HUES48 (cell line): ENCODE results near the gene PRKN.
"Not testable (repeated sequence)": the region's sequence is repeated elsewhere in the genome, so short reads cannot be mapped to it uniquely, and the experiment has no call there.

Source experiments
- H3K27ac ChIP-seq: one replicate; pipeline ENCODE4 v1.7.0; 2013; ENCODE audit warnings: low read depth, low read length, inconsistent platforms
- H3K27me3 ChIP-seq: 2 replicates; pipeline ENCODE4 v1.6.1; 2013; ENCODE audit warnings: mild to moderate bottlenecking, low read length; ENCODE audit not compliant: control insufficient read depth, insufficient read depth
- H3K36me3 ChIP-seq: 2 replicates; pipeline ENCODE4 v1.6.1; 2013; ENCODE audit warnings: low read length; ENCODE audit not compliant: control insufficient read depth, insufficient read depth
- H3K4me1 ChIP-seq: 2 replicates; pipeline ENCODE4 v1.6.1; 2013; ENCODE audit warnings: mild to moderate bottlenecking, low read length; ENCODE audit not compliant: control insufficient read depth, insufficient read depth
- H3K4me3 ChIP-seq: 2 replicates; pipeline ENCODE4 v1.5.1; 2013; ENCODE audit warnings: mild to moderate bottlenecking, low read depth, low read length
- H3K9ac ChIP-seq: 2 replicates; pipeline ENCODE4 v1.6.1; 2013; ENCODE audit warnings: mild to moderate bottlenecking, low read depth, low read length, moderate library complexity
- H3K9me3 ChIP-seq: 2 replicates; pipeline ENCODE4 v1.6.1; 2013; ENCODE audit warnings: low read length; ENCODE audit not compliant: control insufficient read depth, insufficient read depth

PRKN gene

DNA sequence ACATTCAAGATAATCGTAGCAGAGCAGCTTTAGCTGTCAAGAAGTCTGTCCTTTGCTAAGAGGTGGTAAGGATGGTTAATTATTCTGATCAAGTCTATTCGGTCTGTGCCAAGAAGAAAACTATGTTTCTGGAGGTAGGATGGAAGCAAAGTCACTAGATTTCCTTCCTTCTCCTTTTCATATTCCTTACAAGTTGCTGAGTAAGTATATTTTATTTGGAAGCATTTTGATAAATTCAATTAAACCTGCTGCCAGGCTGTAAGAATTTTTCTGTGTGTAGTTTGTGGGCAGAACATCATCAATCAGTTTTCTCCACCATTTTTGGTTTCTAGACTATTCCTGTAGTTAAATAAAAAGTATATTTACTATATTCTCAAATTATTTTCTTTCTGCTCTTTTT is 311.3 kb downstream of the PRKN start:
- no peak overlapping the region for H3K27ac ChIP-seq
- H3K27me3 ChIP-seq = no peaks in the 10 kb centered on the region
- no peaks in the 10 kb centered on the region for H3K36me3 ChIP-seq
- H3K9me3 ChIP-seq = no peaks in the 10 kb centered on the region
- no peaks in the 10 kb centered on the region; the same call in 1 of the 2 replicates for H3K4me1 ChIP-seq
- no peak overlapping the region for H3K4me3 ChIP-seq
- no peak overlapping the region for H3K9ac ChIP-seq

DNA sequence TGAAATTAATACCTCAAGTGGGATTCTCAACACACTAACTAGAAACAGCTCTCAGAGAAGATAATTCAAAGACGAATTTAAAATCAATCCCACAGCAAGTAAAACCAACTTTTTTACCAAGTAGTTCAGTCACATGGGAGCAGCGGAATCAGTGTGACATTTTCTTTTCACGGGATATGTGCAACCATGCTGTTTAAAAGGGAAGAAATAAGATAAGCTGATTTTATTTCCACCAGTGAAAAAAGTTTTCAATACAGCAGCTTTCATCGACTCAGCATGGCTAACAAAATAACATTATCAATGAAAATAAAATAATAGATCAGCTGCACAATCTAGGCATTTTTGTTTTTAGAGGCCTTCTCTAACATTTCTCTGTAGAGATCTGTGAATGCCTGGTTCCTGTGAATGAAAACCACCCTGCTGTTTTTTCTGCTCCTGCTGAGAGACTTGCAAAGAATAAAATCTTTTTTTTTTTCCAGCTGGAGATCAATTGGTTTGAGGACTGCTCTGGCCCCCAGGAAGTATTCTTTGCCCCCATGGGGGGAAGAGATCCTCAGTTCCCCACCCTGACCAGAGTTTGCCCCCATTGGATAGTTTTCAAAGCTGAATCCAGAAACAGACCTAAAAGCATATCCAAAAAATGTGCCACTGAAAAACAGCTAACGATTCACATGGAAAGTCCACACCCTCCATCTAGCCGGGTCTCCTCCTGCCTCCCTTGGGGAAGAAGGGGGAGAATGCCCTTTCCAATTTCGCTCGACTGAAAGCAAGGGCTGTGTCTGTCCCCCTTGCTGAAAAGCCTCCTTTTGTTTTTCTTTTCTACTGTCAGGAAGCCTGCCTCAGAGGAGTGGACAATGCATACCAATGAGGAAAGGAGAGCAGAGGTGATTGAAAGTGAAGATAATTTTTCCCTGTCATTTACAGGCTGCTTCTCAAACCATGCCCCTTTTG is 317.6 kb downstream of the PRKN start:
- Histone ChIP-seq H3K4me3 (peak overlapping the region; percentile 31; the same call in 1 of the 2 replicates), H3K4me1 (peaks cover 31% of the 10 kb centered on the region), H3K27ac (peak overlapping the region; percentile 93), H3K36me3 (no peaks in the 10 kb centered on the region), H3K9ac (no peak overlapping the region), H3K27me3 (no peaks in the 10 kb centered on the region), H3K9me3 (no peaks in the 10 kb centered on the region)

DNA sequence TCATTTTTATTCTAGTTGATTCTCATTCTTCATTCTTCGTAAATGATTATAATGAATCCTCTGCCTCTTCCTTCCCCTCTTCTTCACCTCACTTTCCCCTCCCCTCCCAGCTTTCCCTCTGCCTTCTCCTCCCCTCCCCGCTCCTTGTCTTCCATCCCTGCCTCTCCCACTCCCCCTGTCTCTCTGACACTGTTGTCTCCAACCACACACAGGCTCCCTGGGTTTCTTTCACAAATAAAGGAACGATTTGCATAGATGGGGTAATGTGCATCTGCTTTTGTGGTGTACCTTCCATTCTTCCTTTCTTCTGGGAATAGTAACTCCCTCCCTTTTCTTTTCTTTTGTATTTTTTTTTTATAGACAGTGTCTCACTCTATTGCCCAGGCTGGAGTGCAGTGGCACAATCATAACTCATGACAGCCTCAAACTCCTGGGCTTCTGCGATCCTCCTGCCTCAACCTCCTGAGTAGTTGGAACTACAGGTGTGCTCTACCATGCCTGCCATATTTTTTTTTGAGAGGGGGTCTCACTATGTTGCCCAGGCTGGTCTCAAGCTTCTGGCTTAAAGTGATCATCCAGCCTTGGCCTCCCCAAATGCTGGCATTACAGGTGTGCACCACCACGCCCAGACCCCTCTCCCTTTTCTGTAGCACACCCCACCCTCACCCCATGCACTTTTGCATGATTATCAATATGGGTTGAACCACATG is 318.6 kb downstream of the PRKN start:
- peak overlapping the region; percentile 93 for H3K27ac ChIP-seq
- no peak overlapping the region for H3K4me3 ChIP-seq
- H3K9ac ChIP-seq = no peak overlapping the region
- no peaks in the 10 kb centered on the region for H3K27me3 ChIP-seq
- no peaks in the 10 kb centered on the region for H3K36me3 ChIP-seq
- H3K4me1 ChIP-seq = peaks cover 31% of the 10 kb centered on the region
- H3K9me3 ChIP-seq = no peaks in the 10 kb centered on the region

DNA sequence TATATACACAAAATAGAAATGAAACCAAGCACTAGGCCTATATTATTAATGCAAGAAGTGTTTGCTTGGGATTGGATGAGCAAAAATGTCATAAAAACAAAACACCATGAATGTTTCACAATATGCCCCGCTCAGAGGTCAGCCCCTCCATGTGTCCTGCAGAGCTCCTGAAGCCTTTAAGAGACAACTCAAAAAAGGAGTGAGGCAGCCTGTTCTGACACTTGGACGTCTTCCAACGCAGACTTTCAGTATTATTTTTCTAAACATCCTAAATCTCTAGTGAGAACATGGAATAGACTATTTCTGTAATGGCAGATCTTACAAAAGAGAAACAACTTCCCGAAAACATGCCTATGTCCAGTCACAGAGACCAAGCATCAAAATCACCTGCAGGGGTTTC is 322.6 kb downstream of the PRKN start:
- no peaks in the 10 kb centered on the region for H3K36me3 ChIP-seq
- H3K27ac ChIP-seq = no peak overlapping the region
- no peak overlapping the region for H3K4me3 ChIP-seq
- H3K9ac ChIP-seq = no peak overlapping the region
- no peaks in the 10 kb centered on the region for H3K27me3 ChIP-seq
- peaks cover 22% of the 10 kb centered on the region for H3K4me1 ChIP-seq
- no peaks in the 10 kb centered on the region for H3K9me3 ChIP-seq

DNA sequence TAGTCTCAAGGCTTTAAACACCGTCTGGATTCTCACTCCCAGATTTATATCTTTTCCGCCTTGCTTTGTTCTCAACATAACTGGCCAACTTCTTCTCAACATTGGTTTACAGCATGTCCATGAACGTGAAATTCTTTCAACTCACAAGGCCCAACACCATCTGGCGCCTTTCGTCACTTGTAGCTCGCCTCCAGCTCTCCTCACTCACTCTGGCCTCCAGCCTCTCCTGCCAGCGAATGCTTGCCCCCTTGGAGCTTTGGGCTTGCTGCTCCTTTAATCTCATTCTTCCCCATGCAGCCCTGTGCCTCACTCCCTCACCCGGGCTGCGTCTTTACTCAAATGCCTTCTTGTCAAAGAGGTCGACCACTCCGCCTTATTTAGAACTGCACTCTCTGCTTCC is 324.5 kb downstream of the PRKN start:
- peaks cover 8% of the 10 kb centered on the region for H3K4me1 ChIP-seq

DNA sequence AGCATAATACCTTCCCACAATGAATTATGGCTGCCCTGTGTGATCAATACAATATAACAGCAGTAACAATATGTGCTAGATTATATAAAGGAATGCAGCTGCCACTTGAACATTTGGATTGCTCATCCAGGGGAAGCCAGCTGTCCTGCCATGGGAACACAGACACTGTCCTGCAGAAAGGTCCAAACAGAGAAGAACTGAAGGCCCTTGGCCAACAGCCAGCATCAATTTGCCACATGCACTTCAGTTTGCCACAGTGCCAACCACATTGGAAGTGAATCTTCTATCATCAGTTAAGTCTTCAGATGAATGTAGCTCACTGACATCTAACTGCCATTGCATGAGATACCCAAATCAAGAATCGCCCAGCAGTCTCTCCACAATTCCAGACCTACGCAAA is 332.4 kb downstream of the PRKN start:
- H3K9me3 ChIP-seq = no peaks in the 10 kb centered on the region
- H3K27me3 ChIP-seq = no peaks in the 10 kb centered on the region
- H3K9ac ChIP-seq = no peak overlapping the region
- H3K27ac ChIP-seq = no peak overlapping the region
- H3K4me3 ChIP-seq = no peak overlapping the region
- no peaks in the 10 kb centered on the region for H3K4me1 ChIP-seq
- H3K36me3 ChIP-seq = no peaks in the 10 kb centered on the region

More for the DNA sequence above, 324.5 kb downstream of the PRKN start:
- Histone ChIP-seq H3K36me3 (no peaks in the 10 kb centered on the region), H3K9me3 (no peaks in the 10 kb centered on the region), H3K9ac (no peak overlapping the region), H3K4me3 (no peak overlapping the region), H3K27me3 (no peaks in the 10 kb centered on the region), H3K27ac (no peak overlapping the region)

DNA sequence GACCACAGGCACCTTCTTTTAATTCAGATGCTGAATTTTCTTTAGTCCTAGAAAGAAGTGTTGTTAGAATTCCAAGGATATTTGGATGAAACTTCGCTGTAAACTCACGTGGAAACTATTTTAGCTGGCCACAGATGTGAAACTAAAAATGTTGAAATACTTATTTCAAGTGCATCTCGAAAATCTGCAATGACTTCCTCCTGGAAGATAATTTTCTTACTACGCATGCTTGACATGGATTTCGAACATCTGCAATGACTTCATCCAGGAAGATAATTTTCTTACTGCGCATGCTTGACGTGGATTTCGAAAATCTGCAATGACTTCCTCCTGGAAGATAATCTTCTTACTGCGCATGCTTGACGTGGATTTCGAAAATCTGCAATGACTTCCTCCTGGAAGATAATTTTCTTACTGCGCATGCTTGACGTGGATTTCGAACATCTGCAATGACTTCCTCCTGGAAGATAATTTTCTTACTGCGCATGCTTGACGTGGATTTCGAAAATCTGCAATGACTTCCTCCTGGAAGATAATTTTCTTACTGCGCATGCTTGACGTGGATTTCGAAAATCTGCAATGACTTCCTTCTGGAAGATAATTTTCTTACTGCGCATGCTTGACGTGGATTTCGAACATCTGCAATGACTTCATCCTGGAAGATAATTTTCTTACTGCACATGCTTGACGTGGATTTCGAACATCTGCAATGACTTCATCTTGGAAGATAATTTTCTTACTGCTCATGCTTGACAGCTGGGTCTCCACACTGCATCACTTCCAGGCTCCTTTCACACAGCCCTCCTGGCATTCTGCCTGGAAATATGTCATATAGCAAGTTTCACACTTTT is 336.4 kb downstream of the PRKN start:
- H3K9ac ChIP-seq, H3K36me3 ChIP-seq, H3K4me1 ChIP-seq, H3K9me3 ChIP-seq, H3K27ac ChIP-seq, H3K4me3 ChIP-seq, H3K27me3 ChIP-seq: not testable (repeated sequence)

DNA sequence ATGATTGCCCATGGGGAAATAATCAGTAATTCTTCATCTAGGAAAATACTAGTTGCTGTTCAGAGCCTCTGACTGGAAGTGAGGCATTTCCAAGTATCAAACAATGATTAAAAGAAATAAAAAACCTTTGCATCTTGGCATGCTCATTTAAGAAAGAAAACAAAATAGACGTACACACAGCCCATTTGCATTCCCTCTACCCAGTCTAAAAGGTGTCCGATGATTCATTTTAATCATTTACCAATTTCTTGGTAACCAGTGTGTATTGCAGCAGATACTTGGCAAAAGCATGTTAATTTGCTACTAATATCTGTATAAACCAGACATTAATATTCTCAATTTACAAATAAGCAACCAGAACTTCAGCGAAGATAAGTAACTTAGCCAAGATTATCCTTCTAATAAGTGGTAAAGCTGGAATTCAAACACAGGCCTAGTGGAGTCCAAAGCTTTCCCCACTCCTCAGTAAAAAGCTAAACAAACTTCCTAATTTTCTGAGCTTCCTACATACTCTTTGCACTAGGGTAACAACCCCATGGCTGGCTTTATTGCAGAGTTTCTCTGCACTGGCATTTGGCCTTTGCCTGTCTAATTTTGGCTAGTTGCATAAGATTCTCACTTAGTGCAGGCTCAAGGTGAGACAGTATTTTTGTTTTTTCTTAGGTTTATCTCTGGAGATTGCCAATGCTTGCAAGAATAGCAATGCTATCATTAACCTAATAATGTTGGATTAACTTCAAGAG is 338.1 kb downstream of the PRKN start:
- no peak overlapping the region for H3K9ac ChIP-seq
- H3K36me3 ChIP-seq = no peaks in the 10 kb centered on the region
- no peak overlapping the region for H3K27ac ChIP-seq
- no peaks in the 10 kb centered on the region for H3K4me1 ChIP-seq
- H3K4me3 ChIP-seq = no peak overlapping the region
- H3K9me3 ChIP-seq = no peaks in the 10 kb centered on the region
- no peaks in the 10 kb centered on the region for H3K27me3 ChIP-seq

DNA sequence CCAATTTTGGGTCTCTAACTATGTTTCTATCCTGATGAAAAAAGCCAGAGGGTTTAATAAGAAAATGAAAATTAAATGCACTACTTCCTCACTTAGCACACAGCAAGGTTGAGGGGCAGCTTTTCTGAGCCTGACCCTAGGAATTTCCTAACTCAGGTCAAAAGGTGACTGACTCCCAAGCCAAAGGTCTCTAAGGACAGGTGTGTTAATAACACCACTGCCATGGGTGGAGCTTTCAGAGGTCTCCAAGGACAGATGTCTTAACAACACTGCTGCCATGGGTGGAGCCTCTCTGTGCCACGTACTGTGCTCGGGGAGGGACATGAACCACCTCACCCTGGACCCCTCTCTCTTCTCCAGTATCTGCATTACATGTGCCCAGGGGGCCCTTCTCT is 339.2 kb downstream of the PRKN start:
- no peak overlapping the region for H3K9ac ChIP-seq
- H3K27ac ChIP-seq = no peak overlapping the region
- H3K27me3 ChIP-seq = no peaks in the 10 kb centered on the region
- H3K4me1 ChIP-seq = no peaks in the 10 kb centered on the region
- H3K9me3 ChIP-seq = no peaks in the 10 kb centered on the region
- no peaks in the 10 kb centered on the region for H3K36me3 ChIP-seq
- H3K4me3 ChIP-seq = no peak overlapping the region

DNA sequence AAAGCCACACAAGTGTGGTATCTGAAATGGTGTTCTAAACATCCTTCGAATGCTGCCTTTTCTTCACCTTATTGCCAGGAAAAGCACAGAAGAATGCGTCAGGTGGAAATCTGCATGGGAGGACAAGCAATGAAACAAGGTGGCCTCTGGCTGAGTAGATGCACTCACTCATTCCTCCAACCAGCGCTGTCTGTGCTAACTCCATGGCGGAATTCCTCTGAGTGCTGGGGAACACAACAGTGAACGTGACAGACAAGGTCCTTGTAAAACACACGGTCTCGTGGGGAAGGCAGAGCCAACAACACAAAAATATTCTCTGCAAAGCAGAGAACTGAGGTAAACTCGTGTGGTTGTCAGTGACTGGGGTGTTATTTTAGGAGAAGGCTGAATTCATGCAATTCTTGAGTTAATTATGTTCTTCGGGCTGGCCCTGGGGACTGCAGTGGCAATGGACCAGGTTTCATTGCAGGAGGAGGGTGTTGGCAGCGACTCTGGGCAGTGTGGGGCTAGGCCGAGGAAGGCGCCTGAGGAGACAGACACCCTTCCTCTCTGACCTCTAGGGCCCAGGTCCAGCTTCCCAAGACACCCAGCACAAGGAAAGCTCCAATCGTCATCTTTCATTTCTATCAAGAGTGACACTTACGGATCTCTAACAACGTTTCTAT is 339.7 kb downstream of the PRKN start:
- Histone ChIP-seq H3K27me3 (no peaks in the 10 kb centered on the region), H3K4me1 (no peaks in the 10 kb centered on the region), H3K36me3 (no peaks in the 10 kb centered on the region), H3K9me3 (no peaks in the 10 kb centered on the region), H3K4me3 (no peak overlapping the region), H3K27ac (no peak overlapping the region), H3K9ac (no peak overlapping the region)
